ENCODE results near the gene SORCS2.
A peak's percentile ranks its signal among the peaks of the same experiment; 100 is the strongest.

SORCS2 gene

GRCh38 chr4:7384003-7384928 is 191.9 kb downstream of the SORCS2 start:
- no peak for DNase-seq

DNA sequence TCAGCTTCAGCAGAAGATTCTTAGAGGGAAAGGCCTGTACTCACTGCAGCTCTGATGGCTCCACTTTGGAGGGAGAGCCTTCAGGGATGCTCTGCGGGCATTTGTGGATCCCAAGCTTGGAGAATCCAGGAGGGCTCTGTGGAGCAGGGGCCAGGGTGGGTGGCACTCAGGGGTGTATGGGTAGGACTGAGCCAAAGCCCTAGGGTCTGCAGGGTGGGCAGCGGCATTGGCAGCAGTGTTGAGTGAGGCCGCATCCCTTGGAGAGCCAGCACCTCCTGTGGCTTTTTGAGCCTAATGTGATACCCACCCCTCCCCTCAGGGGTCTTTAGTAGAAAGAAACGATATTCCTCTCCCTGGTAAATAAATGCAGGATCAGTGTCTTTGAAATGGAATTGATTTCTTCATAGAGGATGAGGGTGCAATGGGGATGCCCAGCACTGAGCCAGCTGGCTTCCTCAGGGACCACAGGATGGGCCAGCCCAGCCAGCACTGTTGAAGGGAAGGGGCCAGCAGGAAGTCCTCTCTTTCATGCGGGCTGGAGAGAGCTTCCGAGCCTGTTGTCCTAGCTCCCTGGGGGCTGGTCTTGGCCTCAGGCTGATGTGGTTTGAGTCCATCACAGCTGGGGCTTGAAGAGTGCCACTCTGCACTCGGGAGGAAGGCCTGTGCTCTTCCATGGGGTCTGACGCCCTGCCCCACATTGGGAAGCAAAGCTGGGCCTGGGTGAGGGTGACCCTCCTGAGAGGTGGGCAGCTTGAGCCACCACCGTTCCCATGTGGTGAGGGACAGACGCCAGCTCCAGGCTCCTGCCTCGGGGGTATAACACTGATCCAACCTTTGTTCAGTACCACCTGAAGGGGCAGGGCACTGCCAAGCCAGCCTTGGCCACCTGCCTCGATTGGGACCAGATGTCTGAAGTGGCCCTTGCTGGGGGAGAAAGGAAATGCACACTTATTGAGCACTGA is 192.9 kb downstream of the SORCS2 start:
- no peak for DNase-seq

DNA sequence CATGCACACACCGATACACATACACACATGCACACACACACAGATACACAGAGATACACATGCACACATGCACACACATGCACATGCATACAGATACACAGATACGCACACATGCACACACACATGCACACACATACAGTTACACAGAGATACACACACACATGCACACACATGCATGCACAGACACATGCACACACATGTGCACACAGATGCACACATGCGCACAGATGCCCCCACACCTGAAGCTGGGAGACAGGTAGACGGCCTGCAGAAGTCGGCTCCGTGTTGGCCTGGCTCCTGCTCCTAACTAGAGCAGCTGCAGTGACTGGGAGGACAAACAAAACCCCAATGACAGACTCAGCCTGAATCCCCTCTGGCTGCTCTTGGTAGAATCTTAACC is 195.6 kb downstream of the SORCS2 start:
- no peak for DNase-seq

- no peak for DNase-seq
Measured at GRCh38 chr4:7388627-7389026, 196.3 kb downstream of the SORCS2 start.

- DNase-seq = no peak
Measured at GRCh38 chr4:7389101-7389701, 196.9 kb downstream of the SORCS2 start.

DNA sequence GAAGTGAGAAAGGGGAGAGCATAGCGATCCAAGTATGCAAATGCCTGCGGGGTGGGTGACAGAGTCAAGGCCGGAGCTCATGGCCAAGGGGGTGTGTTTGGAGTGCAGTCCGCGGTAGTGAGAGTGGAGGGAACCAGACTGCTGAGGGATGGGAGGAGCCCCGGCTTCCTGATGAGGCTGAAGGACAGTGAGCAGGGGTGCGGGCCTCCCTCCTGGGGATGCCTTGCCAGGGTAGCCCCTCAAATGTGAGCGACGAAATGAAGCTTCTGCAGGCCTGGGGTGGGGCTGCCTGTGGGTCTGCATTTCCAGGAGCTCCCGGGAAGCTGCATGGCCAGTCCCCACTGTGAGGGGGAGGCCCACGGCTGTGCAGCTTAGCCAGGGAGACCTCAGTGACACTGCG is 197.4 kb downstream of the SORCS2 start:
- DNase-seq = no peak

GRCh38 chr4:7390336-7390735 is 198.0 kb downstream of the SORCS2 start:
- no peak for DNase-seq

DNA sequence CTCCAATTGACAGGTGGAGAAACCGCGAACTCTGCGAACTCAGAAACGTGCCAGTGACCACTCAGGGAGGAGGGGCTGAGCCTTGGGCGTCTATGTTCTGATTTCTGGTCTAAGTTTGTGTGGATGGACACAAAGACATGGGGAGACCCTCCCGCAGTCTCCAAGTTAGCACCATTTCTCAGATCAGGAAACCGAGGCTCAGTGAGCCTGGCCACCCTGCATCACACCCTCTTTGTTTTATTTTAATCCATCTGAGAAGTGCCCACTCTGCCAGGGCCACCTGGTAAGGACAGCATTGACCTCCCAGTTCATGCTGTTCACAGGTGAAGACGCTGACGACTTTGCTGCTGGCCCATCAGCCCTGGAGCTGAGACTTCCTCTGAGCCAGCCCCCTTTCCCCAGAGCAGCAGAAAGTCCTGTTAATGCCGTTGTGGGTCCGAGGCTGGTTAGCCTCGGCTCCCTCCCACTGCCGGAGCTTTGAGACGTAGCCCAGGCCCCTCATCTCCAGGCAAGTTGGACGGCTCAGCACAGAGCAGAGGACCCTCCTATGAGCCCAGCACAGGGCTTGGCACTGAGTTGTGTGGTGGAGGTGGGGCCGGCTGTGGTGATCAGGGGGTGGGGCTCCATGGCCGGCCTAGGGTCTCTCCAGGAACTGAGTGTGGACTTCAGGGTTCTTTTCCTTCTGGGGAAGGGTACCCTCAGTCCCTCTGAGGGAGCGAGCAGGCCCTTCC is 198.7 kb downstream of the SORCS2 start:
- DNase-seq = no peak

DNA sequence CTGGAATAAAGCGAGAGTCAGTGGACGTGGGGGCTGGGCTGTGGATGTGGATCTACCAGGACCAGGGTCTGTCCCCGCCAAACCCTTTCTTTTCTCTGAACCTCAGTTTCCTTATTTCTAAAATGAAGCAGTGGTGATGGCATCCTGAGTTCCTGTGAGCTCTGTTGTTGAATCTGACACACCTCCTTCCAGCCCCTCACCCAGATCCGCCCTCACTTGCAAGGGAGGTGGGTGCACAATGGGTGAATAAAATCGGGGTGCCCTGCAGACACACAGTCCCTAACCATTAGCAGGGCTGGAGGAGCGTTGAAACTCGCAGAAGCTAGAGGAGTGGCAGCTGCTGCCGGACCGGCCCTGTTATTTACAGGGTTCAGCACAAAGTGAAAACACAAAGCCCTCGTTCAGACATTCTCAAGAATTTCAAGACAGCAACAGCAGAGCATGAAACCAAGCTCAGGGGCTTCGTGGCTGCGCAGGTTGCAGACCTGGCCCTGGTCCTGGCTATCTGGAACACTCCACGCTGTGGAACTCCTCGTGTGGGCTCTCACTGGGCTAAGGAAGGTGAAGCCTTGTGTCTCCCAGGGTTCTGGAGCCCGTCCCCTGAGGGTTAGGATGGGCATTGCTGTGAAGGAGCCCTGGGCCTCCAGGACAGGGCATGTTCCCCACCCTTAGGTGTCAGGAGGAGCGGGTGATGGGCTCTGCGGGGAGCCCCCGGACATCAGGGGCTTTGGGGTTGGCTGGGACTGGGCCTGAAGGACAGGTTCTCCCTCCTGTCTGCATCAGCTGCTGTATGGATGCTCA is 199.5 kb downstream of the SORCS2 start:
- DNase-seq = no peak

DNA sequence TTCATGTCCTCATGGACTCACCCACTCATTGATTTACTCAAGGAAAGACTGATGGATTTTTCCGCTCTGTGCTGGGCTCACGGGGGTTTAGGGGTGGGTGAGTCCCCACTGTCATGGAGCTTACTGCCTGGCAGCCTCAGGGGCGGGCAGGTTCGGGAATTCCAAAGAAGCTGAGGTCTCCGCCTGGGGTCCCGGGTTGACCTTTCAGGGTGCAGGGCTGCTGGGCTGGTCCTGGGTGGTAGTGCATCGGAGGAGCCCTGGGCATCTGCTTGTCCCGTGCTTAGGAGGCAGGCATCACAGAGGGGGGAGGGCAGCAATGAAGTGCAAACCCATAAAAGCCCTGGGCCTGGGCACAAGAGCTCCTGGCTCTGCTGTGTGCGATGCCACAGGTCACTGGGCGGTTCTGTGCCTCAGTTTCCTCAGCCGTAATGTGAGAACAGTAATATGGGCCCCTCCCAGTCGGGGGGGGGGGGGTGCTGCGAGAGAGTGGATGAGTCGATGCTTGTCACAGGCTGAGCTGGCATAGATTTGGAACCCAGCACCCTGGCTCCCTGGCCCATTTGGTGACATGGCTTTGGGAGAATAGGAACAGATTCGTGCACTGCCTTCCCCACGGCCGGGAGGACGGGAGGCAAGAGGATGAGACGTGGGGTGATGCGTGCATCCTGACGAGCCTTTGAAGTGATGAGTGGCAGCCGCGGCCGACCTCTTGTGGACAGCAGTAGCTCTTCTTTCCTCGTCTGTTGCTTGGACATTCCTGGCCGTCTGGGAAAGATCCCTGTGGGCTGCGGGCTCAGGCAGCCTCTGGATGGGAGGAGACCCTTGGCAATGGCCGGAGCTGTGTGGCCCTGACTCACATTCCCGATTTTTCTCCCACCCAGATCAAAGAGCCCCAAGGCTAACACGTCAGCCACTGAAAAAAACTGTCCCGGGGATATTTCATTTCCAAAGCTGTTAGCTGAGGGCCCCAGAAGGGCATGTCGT is 200.4 kb downstream of the SORCS2 start:
- DNase-seq = peak; percentile 28

GRCh38 chr4:7393601-7394575 is 201.6 kb downstream of the SORCS2 start:
- no peak for DNase-seq

DNA sequence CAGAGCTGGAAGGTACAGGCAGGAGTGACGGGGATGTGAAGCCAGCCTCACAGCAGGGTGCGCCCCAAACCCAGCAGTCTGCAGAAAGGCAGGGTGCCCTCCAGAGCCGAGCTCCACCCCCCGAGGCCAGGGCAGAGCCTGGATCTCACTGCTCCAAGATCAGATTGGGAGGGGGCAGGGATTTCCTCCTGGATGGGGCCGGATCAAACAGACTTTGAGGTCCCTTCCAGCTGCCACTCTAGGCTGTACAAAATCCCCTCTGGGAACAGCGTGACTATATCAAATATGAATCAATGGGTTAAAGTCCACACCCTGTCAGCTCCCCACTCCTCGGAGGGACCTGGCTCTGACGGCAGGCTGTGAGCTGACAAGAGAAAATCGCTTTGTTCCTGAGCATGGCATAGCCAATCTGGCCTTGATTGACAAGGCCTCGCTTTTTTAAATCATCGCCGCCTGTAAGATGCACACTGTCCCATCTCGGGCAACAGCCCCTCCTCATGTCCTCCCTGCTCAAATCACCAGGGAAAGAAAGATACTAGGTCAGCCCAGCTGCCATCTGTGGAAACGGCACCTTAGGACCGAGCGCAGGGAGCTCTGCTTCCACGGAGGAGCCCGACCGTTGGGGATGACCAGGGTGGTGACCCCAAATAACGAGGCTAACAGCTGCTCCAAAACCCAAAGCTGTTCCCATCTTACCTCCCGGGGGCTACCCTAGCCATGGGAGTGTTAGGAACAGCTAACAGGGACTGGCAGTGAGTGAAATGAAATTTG is 202.5 kb downstream of the SORCS2 start:
- DNase-seq = no peak

GRCh38 chr4:7395645-7396044 is 203.3 kb downstream of the SORCS2 start:
- no peak for DNase-seq

GRCh38 chr4:7396186-7396910 is 204.0 kb downstream of the SORCS2 start:
- no peak for DNase-seq

DNA sequence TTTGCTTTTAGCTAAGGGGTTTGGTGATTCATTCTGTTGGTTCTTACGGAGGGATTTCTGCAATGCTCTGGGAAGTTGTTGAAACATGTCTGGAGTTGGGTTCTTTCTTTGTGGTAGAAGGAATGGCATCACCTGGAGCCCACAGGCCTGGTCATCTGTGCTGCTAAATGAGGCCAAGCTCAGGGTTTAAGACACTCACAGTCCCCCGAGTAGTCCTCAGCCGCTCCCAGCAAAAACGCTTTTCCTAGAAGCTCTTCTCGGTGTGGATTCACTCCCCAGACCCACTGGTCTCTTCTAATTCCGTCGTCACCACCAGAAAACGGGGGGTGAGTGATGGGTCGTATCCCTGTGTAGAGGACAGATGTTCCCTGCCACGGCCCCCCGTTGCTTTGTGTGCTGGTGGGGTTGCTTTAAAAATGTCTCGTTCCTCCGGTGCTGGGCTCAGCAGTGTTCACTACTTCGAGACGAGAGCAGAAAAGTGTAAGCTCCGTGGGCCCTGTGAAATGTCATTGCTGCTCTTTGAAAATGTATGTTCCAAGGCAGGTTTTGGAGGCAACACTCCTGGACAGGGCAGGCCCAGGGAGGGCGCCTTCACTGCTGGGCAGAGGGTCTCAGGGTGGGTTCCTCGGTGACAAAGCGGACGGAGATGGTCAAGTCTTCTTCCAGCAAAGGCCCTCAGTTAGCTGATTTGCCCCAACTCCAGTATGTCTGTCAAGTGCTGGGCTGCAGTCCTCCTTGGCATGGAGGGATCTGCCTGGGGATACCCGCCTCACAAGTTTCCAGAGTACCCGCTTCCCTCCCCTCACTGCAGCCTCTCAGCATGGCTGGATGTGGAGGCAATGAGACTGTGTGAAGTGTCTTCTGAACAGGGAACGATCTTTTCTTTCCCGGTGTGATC is 205.1 kb downstream of the SORCS2 start:
- DNase-seq = no peak

DNA sequence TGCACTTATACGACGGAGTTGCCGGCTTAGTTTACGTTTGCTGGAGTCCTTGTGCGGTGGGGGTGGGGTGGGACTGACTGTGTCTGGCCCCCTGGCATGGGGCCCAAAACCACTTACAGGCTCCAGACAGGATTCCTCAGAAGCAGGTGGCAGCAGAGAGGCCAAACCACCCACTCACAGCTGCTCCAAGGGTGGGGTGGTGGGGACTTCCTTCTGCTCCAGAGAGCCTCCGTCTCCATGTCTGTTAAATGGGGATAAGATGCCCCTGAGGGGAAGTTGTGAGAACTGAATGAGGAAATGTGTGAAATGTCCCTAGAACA is 205.7 kb downstream of the SORCS2 start:
- DNase-seq = peak; percentile 71

Measured in fibroblast of skin of right quadriceps (primary cell).